ENCODE results near the gene STX7.

- TF ChIP-seq POLR2A (IDR thresholded peaks at IDR 0.05) (no peak), CTCF (IDR thresholded peaks at IDR 0.05) (no peak)
Observed at GRCh38 chr6:132411296-132411695, 101.6 kb downstream of the STX7 start.

Measured in thyroid gland (tissue), 4 donors.